ENCODE results near the gene REXO4. TPM values are rescaled to one million over a fixed set of nuclear protein-coding genes. Genes with fewer than 3 reads are reported as not detected.
A peak's percentile ranks its signal among the peaks of the same experiment; 100 is the strongest.

Gene REXO4
- total and polyA plus RNA-seq, 9 of the 15 experiments (the other 6 are each of a cell fraction or from before 2014, with no cell fraction given) = 3.4 to 72.9 (median 31.1) TPM

- TF ChIP-seq YY1 (IDR thresholded peaks at IDR 0.05; ENCODE audit: borderline replicate concordance in 1 of 3, control insufficient read depth in 1 of 3, extremely low read depth in 1 of 3, insufficient read depth in 3 of 3, insufficient read length in 1 of 3, insufficient replicate concordance in 2 of 3, low read depth in 1 of 3, low read length in 2 of 3) = no peak
- TF ChIP-seq ZNF133 (CRISPR knock-in tag; IDR thresholded peaks at IDR 0.05) = no peak
- TF ChIP-seq RFX1 (IDR thresholded peaks at IDR 0.05) = peak; percentile 72
- TF ChIP-seq, protein P1, sequence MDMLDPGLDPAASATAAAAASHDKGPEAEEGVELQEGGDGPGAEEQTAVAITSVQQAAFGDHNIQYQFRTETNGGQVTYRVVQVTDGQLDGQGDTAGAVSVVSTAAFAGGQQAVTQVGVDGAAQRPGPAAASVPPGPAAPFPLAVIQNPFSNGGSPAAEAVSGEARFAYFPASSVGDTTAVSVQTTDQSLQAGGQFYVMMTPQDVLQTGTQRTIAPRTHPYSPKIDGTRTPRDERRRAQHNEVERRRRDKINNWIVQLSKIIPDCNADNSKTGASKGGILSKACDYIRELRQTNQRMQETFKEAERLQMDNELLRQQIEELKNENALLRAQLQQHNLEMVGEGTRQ (CRISPR knock-in tag; IDR thresholded peaks at IDR 0.05) = no peak
- no peak; the same call in 1 of the 2 replicates for TF ChIP-seq MBD2 (IDR thresholded peaks at IDR 0.05; ENCODE audit: borderline replicate concordance, low read depth)
- peak; percentile 57; the same call in 1 of the 2 replicates for TF ChIP-seq ATF7 (IDR thresholded peaks at IDR 0.05)
- TF ChIP-seq TSC22D4 (tag; IDR thresholded peaks at IDR 0.05) = no peak
- no peak for TF ChIP-seq PKNOX1 (IDR thresholded peaks at IDR 0.05)
- TF ChIP-seq RUNX1 (IDR thresholded peaks at IDR 0.05; ENCODE audit: low read depth) = no peak
- no peak for TF ChIP-seq HMGXB4 (CRISPR knock-in tag; IDR thresholded peaks at IDR 0.05)
- no peak for TF ChIP-seq KDM1A (IDR thresholded peaks at IDR 0.05)
- TF ChIP-seq SP2 (IDR thresholded peaks at IDR 0.05; ENCODE audit: extremely low read depth, low read depth, low read length, poor library complexity, severe bottlenecking) = no peak
- no peak for TF ChIP-seq RFX5 (IDR thresholded peaks at IDR 0.05; ENCODE audit: low read depth, low read length)
Measured at GRCh38 chr9:133459476-133460404, 41.9 kb upstream of the REXO4 start, which contains the start of gene CACFD1 (continued).
